Measurements from ENCODE around the gene TUBA1A.
"Not testable (repeated sequence)": the region's sequence is repeated elsewhere in the genome, so short reads cannot be mapped to it uniquely, and the experiment has no call there.

Gene TUBA1A

DNA sequence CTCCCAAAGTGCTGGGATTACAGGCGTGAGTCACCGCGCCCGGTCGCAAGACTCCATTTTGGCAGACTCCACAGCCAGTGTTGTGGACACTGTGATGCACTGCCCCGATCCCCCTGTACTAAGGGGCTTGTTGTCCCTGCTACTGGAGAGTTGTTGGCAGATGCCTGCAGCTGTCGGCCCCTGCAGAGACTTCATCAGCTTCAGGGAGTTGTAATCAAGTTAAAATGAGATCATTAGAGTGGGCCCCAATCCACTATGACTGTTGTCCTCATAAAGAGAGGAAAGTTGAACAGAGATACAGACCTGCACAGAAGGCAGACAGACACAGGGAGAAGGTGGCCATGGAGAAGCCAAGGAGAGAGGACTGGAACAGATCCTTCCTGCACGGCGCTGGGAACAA is 23.7 kb upstream of the TUBA1A start:
- ATAC-seq: no peak
- DNase-seq: no peak
- Mint-ChIP-seq H3K4me3 (no peak overlapping the region), H3K9me3 (no peaks in the 10 kb centered on the region), H3K27me3 (peaks cover 8% of the 10 kb centered on the region), H3K27ac (no peak overlapping the region), H3K4me1 (no peaks in the 10 kb centered on the region)

DNA sequence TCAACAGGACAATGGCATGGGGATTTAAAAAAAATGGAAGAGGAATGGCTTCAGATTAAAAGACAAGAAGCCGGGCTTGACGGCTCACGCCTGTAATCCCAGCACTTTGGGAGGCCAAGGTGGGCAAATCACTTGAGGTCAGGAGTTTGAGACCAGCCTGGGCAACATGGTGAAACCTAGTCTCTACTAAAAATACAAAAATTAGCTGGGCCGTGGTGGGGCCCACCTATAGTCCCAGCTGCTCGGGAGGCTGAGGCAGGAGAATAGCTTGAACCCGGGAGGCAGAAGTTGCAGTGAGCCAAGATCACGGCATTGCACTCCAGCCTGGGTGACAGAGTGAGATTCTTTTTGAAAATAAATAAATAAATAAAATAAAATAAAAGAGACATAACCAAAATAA is 21.8 kb upstream of the TUBA1A start:
- H3K4me1 Mint-ChIP-seq, H3K27me3 Mint-ChIP-seq, DNase-seq, H3K27ac Mint-ChIP-seq, H3K4me3 Mint-ChIP-seq, H3K9me3 Mint-ChIP-seq, ATAC-seq: not testable (repeated sequence)

DNA sequence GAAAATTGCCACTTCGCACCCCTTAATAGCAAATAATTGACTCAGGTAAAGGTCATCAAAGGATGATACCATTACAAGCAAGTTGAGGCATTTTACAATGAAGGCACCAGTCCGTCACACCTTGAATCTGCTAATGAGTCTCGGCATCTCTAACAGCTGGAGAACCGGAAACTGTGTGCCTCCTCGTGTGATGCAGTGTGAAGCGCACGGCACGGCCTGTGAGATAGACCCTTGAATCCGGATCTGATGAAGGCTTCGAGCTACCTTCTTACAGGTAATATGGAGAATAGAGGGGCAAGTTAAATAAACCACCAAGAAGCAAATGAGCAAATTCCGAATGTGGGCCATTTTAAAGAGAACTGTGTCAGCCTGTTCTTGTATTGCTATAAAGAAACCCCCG is 19.8 kb upstream of the TUBA1A start:
- Mint-ChIP-seq H3K4me3 (no peak overlapping the region), H3K27ac (no peak overlapping the region)
- no peak for DNase-seq

DNA sequence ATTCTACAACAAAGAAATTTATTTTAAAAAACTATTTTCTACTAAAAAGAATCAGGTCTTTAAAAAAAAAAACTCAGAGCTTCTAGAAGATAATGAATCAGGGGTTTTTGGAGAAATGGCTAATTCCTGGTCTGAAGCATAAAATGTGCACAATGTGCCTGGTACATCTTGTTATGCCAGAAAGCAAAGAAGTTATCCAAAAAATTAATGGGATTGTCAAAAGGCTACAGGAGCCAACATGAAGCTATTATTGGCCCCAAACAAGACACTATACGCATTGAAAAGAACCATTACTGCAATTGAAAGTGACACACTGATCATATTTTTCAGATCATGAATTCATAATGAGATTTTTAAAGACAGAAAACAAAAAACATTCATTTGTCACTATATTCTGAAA is 19.3 kb upstream of the TUBA1A start:
- no peaks in the 10 kb centered on the region for H3K9me3 Mint-ChIP-seq
- H3K27ac Mint-ChIP-seq: no peak overlapping the region
- DNase-seq (no peak), ATAC-seq (no peak)
- H3K27me3 Mint-ChIP-seq: no peaks in the 10 kb centered on the region
- H3K4me3 Mint-ChIP-seq: no peak overlapping the region
- no peaks in the 10 kb centered on the region for H3K4me1 Mint-ChIP-seq

More for the DNA sequence above, 19.8 kb upstream of the TUBA1A start:
- Mint-ChIP-seq H3K4me1 (no peaks in the 10 kb centered on the region), H3K27me3 (no peaks in the 10 kb centered on the region), H3K9me3 (no peaks in the 10 kb centered on the region)
- no peak for ATAC-seq

DNA sequence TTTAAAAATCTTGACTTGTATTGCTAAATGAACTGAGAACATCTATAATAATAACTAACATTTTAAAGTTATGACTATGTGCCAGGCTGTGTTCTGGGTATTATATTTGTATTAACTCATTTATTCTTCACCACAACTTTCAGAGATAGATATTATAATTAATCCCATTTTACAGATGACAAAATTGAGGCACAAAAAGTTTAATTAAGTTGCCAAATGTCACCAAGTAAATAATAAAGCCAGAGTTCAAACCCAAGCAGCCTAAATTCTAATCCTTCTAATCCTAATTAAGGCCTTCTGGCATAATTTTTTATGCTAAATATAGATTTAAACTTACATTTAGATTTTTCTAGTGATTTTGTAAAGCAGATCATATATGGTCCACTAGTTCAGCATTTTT is 17.5 kb upstream of the TUBA1A start:
- DNase-seq (no peak), ATAC-seq (no peak)
- no peaks in the 10 kb centered on the region for H3K27me3 Mint-ChIP-seq
- peaks cover 8% of the 10 kb centered on the region for H3K4me1 Mint-ChIP-seq
- H3K27ac Mint-ChIP-seq: no peak overlapping the region
- no peak overlapping the region for H3K4me3 Mint-ChIP-seq
- H3K9me3 Mint-ChIP-seq: no peaks in the 10 kb centered on the region

DNA sequence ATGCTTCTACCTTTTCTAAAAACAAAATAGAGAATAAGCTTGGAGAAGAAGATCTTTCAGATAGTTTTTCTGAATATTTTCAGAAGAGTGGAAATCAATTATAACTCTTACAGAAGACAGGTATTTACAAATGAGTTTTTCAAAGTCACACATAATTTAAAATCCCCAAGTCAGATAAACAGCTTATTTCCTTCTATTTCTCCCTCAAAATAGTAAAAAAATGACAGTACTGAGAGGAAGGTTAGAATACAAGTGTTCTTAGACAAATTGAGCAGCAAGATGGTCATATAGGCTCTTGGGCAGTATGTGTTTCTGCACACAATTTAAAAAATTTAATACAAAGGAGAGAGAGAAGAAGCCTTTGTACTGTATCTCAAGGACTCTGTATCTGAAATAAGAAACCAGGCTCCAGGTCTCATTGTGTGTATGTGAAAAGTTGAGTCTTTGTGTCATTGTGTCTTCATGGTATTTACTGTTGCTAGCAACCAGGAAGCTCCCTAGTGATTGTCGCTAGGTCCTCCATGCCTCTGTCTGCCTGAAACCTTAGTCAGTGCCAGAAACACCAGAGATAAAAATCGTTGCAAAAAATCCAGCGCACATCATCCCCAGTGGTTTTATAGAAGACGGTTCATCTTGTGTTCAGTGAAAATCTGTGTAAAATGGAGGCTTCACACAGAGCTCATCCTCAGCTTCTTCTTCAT is 12.9 kb upstream of the TUBA1A start:
- Mint-ChIP-seq H3K27ac (peak overlapping the region in 1 of 2 donors; percentile 96), H3K4me1 (peaks cover 16% of the 10 kb centered on the region), H3K27me3 (no peaks in the 10 kb centered on the region), H3K4me3 (peak overlapping the region; percentile 67 to 76), H3K9me3 (no peaks in the 10 kb centered on the region)
- peak; percentile 52 for ATAC-seq
- no peak for DNase-seq

DNA sequence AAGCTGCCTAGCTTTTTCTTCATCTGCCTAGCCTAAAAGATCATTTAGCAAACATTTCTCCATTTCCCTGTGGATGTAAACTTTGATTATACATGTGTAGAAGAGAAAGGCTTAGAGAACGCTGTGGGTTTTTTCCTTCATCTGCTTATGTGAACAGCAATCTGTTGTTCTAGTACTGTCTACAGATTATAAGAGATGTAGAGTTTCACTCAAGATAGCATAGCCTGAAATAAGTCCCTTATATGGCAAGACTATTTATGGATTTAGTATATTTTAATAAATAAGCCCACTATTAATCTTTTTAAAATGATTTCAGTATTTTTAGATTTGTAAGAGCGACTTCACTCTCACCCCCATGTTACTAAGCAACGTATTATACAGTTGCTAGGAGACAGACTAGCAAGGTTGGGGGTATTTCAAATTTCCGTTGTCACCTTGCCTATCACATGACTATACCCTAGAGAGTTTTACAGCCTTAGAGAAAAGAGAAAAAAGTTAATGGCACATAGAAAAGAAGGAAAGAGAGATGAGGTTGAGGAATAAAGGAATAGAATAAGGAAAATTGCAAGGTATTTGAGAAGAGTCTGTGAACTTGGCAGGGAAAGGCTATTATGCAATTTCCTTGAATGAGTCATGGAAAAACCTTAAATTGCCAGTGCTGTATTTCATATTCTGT is 12.2 kb upstream of the TUBA1A start:
- Mint-ChIP-seq H3K9me3 (no peaks in the 10 kb centered on the region), H3K27ac (peak overlapping the region; percentile 27 to 96), H3K4me3 (peak overlapping the region; percentile 67 to 76), H3K4me1 (peaks cover 16% of the 10 kb centered on the region), H3K27me3 (no peaks in the 10 kb centered on the region)
- ATAC-seq: peak; percentile 92
- DNase-seq: no peak

DNA sequence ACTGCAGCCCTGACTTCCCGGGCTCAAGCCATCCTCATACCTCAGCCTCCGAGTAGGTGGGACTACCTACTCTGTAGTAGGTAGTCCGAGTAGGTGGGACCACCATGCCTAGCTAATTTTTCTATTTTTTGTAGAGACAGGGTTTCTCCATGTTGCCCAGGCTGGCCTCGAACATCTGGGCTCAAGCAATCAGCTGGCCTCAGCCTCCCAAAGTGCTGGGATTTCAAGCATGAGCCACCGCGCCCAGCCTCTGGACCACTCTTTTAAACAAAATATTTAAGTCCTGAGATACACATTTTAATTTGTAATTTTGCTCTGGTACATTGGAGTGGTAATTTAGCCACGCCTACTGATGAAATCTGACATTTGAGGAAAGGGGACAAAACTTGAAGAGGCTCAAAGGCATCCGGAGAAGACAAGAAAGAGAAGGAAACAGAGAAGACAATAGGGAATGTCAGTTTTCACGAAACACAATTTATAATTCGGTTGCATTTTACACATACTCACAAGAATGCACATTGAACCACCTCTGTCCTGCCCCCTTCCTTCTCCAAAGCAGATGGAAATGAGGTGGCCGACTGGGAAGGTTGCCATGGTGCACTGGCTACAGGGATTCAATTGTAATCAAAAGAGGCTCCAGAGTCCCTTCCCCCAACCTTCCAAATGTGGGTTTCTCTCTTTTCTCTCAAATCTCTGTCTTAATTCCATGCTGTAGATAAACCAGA is 9.7 kb upstream of the TUBA1A start:
- H3K4me1 Mint-ChIP-seq: peaks cover 16% of the 10 kb centered on the region
- ATAC-seq (no peak), DNase-seq (no peak)
- H3K9me3 Mint-ChIP-seq: no peaks in the 10 kb centered on the region
- no peak overlapping the region for H3K4me3 Mint-ChIP-seq
- H3K27me3 Mint-ChIP-seq: no peaks in the 10 kb centered on the region
- H3K27ac Mint-ChIP-seq: no peak overlapping the region

DNA sequence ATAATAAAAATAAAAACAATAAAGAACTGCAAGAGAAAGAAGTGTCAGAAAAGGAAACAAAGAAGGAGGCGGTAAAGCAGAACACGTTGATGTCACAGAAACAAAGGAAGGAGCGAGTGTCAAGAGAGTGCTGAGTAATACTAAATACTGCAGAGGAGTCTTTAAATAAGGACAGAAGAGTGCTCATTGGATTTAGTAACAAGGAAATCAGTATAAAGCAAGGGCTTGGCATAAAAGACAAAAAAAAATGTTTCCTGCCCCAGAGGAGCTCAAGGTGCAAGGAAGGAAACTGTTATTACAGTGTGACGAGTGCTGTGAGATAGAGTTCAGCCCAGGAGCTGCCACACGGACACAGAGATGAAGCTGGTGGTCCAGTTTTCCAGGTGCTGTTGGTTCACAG is 8.4 kb upstream of the TUBA1A start:
- Mint-ChIP-seq H3K27me3 (no peaks in the 10 kb centered on the region), H3K27ac (no peak overlapping the region)
- no peak for ATAC-seq

DNA sequence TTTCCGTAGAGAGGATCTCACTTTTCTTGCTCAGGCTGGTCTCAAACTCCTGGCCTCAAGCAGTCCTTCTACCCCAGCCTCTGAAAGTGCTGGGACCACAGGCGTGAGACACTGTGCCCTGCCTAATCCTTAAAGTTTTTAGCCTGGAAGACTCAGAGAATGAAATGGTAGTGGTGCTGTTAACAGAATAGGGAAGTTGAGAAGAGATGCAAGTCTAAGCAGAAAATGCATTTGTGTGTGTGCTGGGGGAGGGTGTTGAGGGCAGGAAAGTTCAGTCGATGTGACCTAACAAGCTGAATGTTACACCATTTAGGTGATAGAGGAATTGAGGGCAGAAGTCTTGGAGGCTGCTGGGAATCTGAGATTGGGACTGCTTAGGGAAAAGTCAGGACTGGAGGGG is 6.9 kb upstream of the TUBA1A start:
- Mint-ChIP-seq H3K9me3 (no peaks in the 10 kb centered on the region), H3K27ac (no peak overlapping the region), H3K4me3 (no peak overlapping the region), H3K27me3 (no peaks in the 10 kb centered on the region), H3K4me1 (peaks cover 2% of the 10 kb centered on the region)
- DNase-seq (no peak), ATAC-seq (no peak)

More for the DNA sequence above, 8.4 kb upstream of the TUBA1A start:
- DNase-seq: no peak
- Mint-ChIP-seq H3K4me3 (no peak overlapping the region), H3K9me3 (no peaks in the 10 kb centered on the region), H3K4me1 (peaks cover 16% of the 10 kb centered on the region)

DNA sequence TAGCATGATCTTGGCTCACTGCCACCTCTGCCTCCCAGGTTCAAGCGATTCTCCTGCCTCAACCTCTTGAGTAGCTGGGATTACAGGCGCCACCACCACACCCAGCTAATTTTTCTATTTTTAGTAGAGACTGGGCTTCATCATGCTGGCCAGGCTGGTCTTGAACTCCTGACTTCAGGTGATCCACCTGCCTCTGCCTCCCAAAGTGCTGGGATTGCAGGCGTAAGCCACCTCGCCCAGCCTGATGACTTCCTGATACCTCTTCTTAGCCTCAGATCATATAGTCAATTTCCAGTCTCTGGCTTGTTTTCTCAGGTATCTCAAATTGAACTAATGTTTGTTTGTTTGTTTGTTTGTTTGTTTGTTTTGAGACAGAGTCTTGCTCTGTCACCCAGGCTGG is 4.9 kb upstream of the TUBA1A start:
- not testable (repeated sequence) for H3K4me1 Mint-ChIP-seq, H3K9me3 Mint-ChIP-seq, H3K27ac Mint-ChIP-seq, DNase-seq, H3K4me3 Mint-ChIP-seq, H3K27me3 Mint-ChIP-seq, ATAC-seq

DNA sequence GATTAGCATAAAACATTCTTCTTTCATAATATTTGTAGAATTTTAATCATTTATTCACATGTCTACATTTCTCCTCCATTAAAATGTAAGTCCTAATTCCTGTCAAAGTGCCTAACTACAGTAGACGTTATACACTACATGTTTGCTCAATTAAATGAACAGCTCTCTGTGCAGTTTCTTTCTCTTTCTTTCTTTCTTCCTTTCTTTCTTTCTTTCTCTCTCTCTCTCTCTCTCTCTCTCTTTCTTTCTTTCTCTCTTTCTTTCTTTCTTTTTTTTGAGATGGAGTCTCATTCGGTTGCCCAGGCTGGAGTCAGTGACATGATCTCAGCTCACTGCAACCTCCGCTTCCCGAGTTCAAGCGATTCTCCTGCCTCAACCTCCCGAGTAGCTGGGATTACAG is 2.6 kb upstream of the TUBA1A start:
- not testable (repeated sequence) for H3K4me3 Mint-ChIP-seq, H3K9me3 Mint-ChIP-seq, ATAC-seq, DNase-seq, H3K27me3 Mint-ChIP-seq, H3K27ac Mint-ChIP-seq
- H3K4me1 Mint-ChIP-seq: peaks cover 19% of the 10 kb centered on the region

DNA sequence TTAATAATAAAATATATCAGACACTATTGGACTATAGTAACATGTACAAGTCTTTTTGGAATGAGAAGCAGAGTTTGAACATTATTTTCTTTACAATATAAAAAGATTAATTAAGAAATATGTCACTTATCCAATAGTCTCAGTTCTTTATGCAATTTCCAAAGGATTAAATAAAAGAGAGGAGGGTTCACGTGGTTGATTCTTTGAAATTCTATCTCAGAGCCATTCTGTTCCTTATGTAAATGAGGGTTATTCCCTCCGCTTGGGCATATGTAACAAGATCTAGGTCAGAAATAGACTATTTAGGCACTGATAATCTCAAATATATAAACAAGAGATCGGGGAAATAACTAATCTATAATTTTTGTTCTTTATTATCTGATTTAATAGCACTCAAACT is 2.1 kb upstream of the TUBA1A start:
- Mint-ChIP-seq H3K27ac (no peak overlapping the region), H3K27me3 (no peaks in the 10 kb centered on the region), H3K9me3 (no peaks in the 10 kb centered on the region), H3K4me1 (peaks cover 19% of the 10 kb centered on the region), H3K4me3 (no peak overlapping the region)
- ATAC-seq: no peak
- no peak for DNase-seq

DNA sequence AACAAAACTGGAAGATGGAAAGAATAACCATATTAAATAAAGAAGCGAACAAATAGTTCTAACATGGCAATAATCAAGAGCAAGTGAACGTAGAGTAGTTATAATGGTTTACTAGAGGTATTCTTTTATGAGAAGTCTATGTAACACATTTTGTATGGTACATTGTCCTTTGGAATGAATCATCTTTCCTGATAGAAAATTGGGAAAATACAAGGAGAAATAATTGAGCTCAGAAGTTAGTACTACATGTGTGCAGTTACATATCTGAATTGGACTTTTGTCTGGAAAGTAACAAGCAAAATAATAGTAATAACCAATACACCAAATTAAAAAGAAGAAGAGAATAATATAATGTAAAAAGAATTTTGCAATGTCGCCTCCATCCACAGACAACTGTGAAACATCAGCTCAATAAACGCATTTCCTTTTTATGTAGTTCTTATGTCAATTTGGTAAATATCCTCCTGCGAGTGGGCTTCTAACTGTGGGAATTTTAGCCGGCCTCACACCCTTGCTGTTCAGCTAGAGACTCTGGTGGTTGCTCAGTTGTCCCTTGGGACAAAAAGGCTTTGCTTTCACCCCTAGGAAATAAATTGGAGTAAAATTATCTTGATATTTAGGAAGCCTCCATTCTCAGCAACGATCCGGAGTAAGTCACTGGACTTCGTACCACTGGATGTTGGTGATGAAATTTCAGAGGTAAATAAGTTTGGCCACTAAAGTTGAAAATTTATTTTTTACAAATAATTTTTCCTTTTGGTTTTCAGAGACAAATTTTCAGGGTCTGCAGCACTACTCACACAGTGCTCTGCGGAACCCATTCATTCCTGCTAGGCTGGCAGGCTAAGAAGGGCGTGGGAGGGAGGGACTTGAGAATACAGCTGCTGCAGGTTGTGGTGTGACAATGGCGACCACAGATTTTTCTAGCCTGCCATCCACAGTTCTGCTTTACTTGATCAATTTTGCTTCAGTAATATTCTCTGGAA is 1.1 kb upstream of the TUBA1A start:
- H3K9me3 Mint-ChIP-seq: no peaks in the 10 kb centered on the region
- peak overlapping the region; percentile 97 to 99 for H3K27ac Mint-ChIP-seq
- DNase-seq (no peak), ATAC-seq (no peak)
- no peaks in the 10 kb centered on the region for H3K27me3 Mint-ChIP-seq
- H3K4me1 Mint-ChIP-seq: peaks cover 19% of the 10 kb centered on the region
- peak overlapping the region; percentile 93 to 97 for H3K4me3 Mint-ChIP-seq

DNA sequence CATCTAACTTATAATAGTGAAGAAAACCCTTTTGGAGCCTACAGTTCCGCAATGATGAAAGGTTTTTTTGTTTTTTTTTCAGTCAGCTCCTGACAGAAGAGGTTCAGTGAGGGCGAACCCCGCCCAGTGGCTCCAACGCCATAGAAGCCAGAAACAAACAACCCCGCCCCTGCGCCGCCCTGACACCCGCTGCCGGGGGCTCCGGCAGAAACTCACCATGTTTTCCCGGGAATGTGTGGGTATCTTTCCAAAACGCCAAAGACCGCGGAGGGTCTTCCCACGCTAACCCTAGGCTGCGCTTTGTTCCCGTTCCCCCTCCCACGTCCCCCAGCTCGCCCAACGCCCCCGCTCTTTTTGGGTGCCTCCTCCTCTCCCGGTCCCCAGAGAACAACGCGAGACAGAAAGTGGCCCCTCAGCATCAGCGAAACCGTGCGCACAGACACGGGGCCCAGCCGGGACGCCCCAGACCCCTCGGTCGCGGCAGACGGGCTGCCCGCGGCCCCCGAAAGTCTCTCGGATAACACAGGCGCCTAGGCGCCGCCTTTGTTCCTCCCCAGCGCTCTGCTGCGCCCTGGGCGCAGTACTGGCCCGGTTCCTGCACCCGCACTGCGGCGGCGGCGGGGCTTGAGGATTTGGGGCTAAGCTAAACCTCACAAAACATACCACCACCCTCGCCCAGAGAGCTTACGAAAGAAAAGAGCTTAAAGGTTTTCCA is 522 bp downstream of the TUBA1A start:
- DNase-seq (peak; percentile 79 to 80), ATAC-seq (peak; percentile 70)
- peak overlapping the region; percentile 93 to 97 for H3K4me3 Mint-ChIP-seq
- peak overlapping the region; percentile 97 to 99 for H3K27ac Mint-ChIP-seq
- H3K9me3 Mint-ChIP-seq: no peaks in the 10 kb centered on the region
- peaks cover 19% of the 10 kb centered on the region for H3K4me1 Mint-ChIP-seq
- no peaks in the 10 kb centered on the region for H3K27me3 Mint-ChIP-seq

Data from stimulated activated naive CD8-positive, alpha-beta T cell treated with anti-CD3 and anti-CD28 coated beads, Interleukin-15, amount 100 ng/mL, for 72 hours (primary cell).